SK-N-SH (cell line): ENCODE data around the gene FDX2. TPM values are rescaled to one million over a fixed set of nuclear protein-coding genes. Genes with fewer than 3 reads are reported as not detected.
"Not testable (repeated sequence)": the region's sequence is repeated elsewhere in the genome, so short reads cannot be mapped to it uniquely, and the experiment has no call there.

ENCODE experiments used
- CTCF ChIA-PET: fragments of 300-600, 350-600 bp; formaldehyde crosslinking; extraction: SDS; loops from one replicate; lab custom pipeline; 2021; lab: Yijun Ruan, JAX
- POLR2A ChIA-PET: fragments of 350-600 bp; sonication (Branson Sonifier 250); formaldehyde crosslinking; extraction: SDS; loops from one replicate; lab custom pipeline; 2020; ENCODE audit warnings: antibody characterized with exemption, inconsistent platforms; lab: Yijun Ruan, JAX
- DNase-seq: peaks from one replicate; pipeline ENCODE4 v3.0.0; 2012
- H2AFZ ChIP-seq: fragments of 200-600 bp; sonication (generic); 2 replicates; pipeline ENCODE4 v1.8.1; 2016; ENCODE audit warnings: antibody characterized with exemption, mild to moderate bottlenecking, low read depth
- H3F3A ChIP-seq: fragments of 200-600 bp; sonication (generic); replicated peaks from 2 replicates; pipeline ENCODE3; 2016; ENCODE audit warnings: antibody characterized with exemption, mild to moderate bottlenecking; ENCODE audit not compliant: insufficient read depth
- H3K27ac ChIP-seq, 2 experiments: fragments of 200-500 bp in 1 of 2; fragments of 200-600 bp in 1 of 2; sonication (Bioruptor generic) in 1 of 2; sonication (generic), shearing (Covaris generic) in 1 of 2; 2 replicates each; pipeline versions ENCODE4 v1.5.1 to v1.6.1; 2014 to 2016; ENCODE audit warnings: low read depth in 2 of 2, inconsistent platforms in 1 of 2, low read length in 1 of 2, mild to moderate bottlenecking in 1 of 2, mixed read lengths in 1 of 2
- H3K27me3 ChIP-seq: fragments of 200-600 bp; sonication (generic), shearing (Covaris generic); 2 replicates; pipeline ENCODE4 v1.6.1; 2016; ENCODE audit warnings: mixed run types; ENCODE audit not compliant: insufficient read depth
- H3K36me3 ChIP-seq, 2 experiments: fragments of 200-500 bp in 1 of 2; fragments of 200-600 bp in 1 of 2; sonication (Bioruptor generic) in 1 of 2; sonication (generic) in 1 of 2; replicated peaks in 1 of 2; 2 replicates each; pipeline versions ENCODE3 to v1.5.1; 2014 to 2016; ENCODE audit warnings: low read length in 1 of 2, mild to moderate bottlenecking in 1 of 2; ENCODE audit not compliant: insufficient read depth in 2 of 2, control insufficient read depth in 1 of 2
- H3K4me1 ChIP-seq, 2 experiments: fragments of 200-500 bp in 1 of 2; fragments of 200-600 bp in 1 of 2; sonication (Bioruptor generic) in 1 of 2; sonication (generic), shearing (Covaris generic) in 1 of 2; 2 replicates each; pipeline versions ENCODE4 v1.5.1 to v1.6.1; 2014 to 2016; ENCODE audit warnings: low read depth in 1 of 2, low read length in 1 of 2, mixed run types in 1 of 2; ENCODE audit not compliant: insufficient read depth in 2 of 2, control insufficient read depth in 1 of 2
- H3K4me2 ChIP-seq: fragments of 200-600 bp; sonication (generic), shearing (Covaris generic); 2 replicates; pipeline ENCODE4 v1.6.1; 2017; ENCODE audit warnings: mixed run types
- H3K4me3 ChIP-seq, 2 experiments: fragments of 200-500 bp in 1 of 2; fragments of 200-600 bp in 1 of 2; sonication (Bioruptor generic) in 1 of 2; sonication (generic), shearing (Covaris generic) in 1 of 2; 2 replicates each; pipeline versions ENCODE4 v1.5.1 to v1.8.1; 2014 to 2016; ENCODE audit warnings: low read depth in 2 of 2, inconsistent platforms in 1 of 2, low read length in 1 of 2, mild to moderate bottlenecking in 1 of 2, mixed read lengths in 1 of 2, moderate library complexity in 1 of 2
- H3K79me2 ChIP-seq: fragments of 200-600 bp; sonication (generic); 2 replicates; pipeline ENCODE4 v1.8.1; 2017; ENCODE audit warnings: mild to moderate bottlenecking; ENCODE audit not compliant: insufficient read depth
- H3K9ac ChIP-seq: fragments of 200-600 bp; sonication (generic); 2 replicates; pipeline ENCODE4 v1.6.1; 2017; ENCODE audit warnings: mixed run types
- H3K9me2 ChIP-seq: fragments of 200-600 bp; sonication (generic); 2 replicates; pipeline ENCODE4 v1.6.1; 2017; ENCODE audit warnings: mixed run types
- H3K9me3 ChIP-seq: fragments of 200-600 bp; sonication (generic); 2 replicates; pipeline ENCODE4 v1.6.1; 2017; ENCODE audit warnings: mixed run types, mild to moderate bottlenecking, moderate library complexity
- H4K20me1 ChIP-seq: fragments of 200-600 bp; sonication (generic); 2 replicates; pipeline ENCODE4 v1.6.1; 2017; ENCODE audit warnings: mild to moderate bottlenecking, mixed run types; ENCODE audit not compliant: insufficient read depth
- CHD2 ChIP-seq: fragments of 150-350 bp; IDR thresholded peaks from 2 replicates; pipeline ENCODE4 v1.6.1; 2018; ENCODE audit warnings: low read length; ENCODE audit not compliant: partially characterized antibody
- ELF1 ChIP-seq: IDR thresholded peaks from 2 replicates; pipeline ENCODE4 v1.4.0; 2012
- EZH2phosphoT487 ChIP-seq: fragments of 200-600 bp; sonication (generic); IDR thresholded peaks from 2 replicates; pipeline ENCODE4 v1.6.1; 2017; ENCODE audit warnings: low read depth, mixed run types, mild to moderate bottlenecking, antibody characterized with exemption, moderate library complexity, borderline replicate concordance
- JUND ChIP-seq: IDR thresholded peaks from 2 replicates; pipeline ENCODE4 v1.4.0; 2012
- RAD21 ChIP-seq: IDR thresholded peaks from 2 replicates; pipeline ENCODE4 v1.6.1; 2012; ENCODE audit warnings: mild to moderate bottlenecking, low read length
- RCOR1 ChIP-seq: fragments of 150-350 bp; IDR thresholded peaks from 2 replicates; pipeline ENCODE4 v1.6.1; 2017; ENCODE audit warnings: antibody characterized with exemption, low read length
- RXRA ChIP-seq: IDR thresholded peaks from 2 replicates; pipeline ENCODE4 v1.4.0; 2012; ENCODE audit warnings: low read depth, mild to moderate bottlenecking, borderline replicate concordance
- SIN3A ChIP-seq: IDR thresholded peaks from 2 replicates; pipeline ENCODE4 v1.6.1; 2012; ENCODE audit warnings: low read depth, mild to moderate bottlenecking, low read length, moderate library complexity, borderline replicate concordance
- ZBTB33 ChIP-seq: IDR thresholded peaks from 2 replicates; pipeline ENCODE4 v1.4.0; 2012; ENCODE audit warnings: low read depth, borderline replicate concordance
- WGBS: methylation state at CpG from one replicate; pipeline ENCODE4 v1.1.6; 2017; ENCODE audit warnings: low lambda C conversion rate; 5-methylcytosine and 5-hydroxymethylcytosine counted together
- polyA plus RNA-seq, 3 experiments: library from polyadenylated mRNA; depleted of rRNA; stranded (reverse); fragments of >200 nt; gene quantifications; 2 replicates each; pipeline ENCODE4 v1.2.3, GENCODE V29; 2012
- TF ChIP-seq, protein P1 (sequence below): fragments of 150-350 bp; IDR thresholded peaks from 2 replicates; pipeline ENCODE4 v1.6.1; 2017; ENCODE audit warnings: antibody characterized with exemption, low read length, low read depth, borderline replicate concordance
- TF ChIP-seq, protein P2 (sequence below): IDR thresholded peaks from 2 replicates; pipeline ENCODE4 v1.4.0; 2012; ENCODE audit warnings: low read depth, borderline replicate concordance
- TF ChIP-seq, protein P3 (sequence below): IDR thresholded peaks from 2 replicates; pipeline ENCODE4 v1.6.1; 2012; ENCODE audit warnings: mild to moderate bottlenecking, low read depth, low read length, moderate library complexity

The FDX2 gene
- polyA plus RNA-seq, 1 of the 3 experiments (the other 2 are of a cell fraction): 45.8 TPM

DNA sequence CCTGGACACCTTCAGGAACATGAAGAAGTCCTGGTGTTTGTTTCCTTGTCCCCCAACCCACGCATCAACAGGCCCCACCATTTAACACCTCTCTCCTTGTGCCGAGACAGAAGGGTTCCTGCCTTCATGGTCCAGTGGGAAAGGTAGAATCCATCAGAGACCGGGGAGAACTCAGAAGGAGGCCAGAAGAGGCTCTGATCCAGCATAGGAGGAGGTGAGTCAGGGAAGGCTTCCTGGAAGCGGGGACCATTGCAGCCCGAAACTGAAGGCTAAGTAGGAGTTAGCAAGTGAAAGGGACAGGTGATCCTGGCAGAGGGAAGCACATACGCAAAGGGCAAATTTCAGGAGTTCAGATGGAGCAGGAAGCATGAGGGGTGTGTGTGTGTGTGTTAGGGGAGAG, 23.1 kb upstream of the FDX2 start:
- H3K79me2 ChIP-seq: peaks cover 4% of the 10 kb centered on the region; the same call in 1 of the 2 replicates
- no peak overlapping the region for H3K4me3 ChIP-seq
- no peaks in the 10 kb centered on the region for H4K20me1 ChIP-seq
- H3F3A ChIP-seq: no peaks in the 10 kb centered on the region
- no peaks in the 10 kb centered on the region for H3K36me3 ChIP-seq
- DNase-seq: no peak
- TF ChIP-seq RAD21: no peak
- TF ChIP-seq, protein P1, sequence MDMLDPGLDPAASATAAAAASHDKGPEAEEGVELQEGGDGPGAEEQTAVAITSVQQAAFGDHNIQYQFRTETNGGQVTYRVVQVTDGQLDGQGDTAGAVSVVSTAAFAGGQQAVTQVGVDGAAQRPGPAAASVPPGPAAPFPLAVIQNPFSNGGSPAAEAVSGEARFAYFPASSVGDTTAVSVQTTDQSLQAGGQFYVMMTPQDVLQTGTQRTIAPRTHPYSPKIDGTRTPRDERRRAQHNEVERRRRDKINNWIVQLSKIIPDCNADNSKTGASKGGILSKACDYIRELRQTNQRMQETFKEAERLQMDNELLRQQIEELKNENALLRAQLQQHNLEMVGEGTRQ: no peak
- TF ChIP-seq, protein P2, sequence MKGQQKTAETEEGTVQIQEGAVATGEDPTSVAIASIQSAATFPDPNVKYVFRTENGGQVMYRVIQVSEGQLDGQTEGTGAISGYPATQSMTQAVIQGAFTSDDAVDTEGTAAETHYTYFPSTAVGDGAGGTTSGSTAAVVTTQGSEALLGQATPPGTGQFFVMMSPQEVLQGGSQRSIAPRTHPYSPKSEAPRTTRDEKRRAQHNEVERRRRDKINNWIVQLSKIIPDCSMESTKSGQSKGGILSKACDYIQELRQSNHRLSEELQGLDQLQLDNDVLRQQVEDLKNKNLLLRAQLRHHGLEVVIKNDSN: no peak
- TF ChIP-seq, all 33 proteins: peak for 0
- ChIA-PET POLR2A (no interaction called here), CTCF (no interaction called here)
- Histone ChIP-seq H3K27ac (no peak overlapping the region), H3K4me1 (peaks cover 0 to 11% of the 10 kb centered on the region in 2 experiments; a peak in 1 of 4 replicates), H2AFZ (no peak overlapping the region), H3K27me3 (no peaks in the 10 kb centered on the region), H3K9me3 (no peaks in the 10 kb centered on the region), H3K4me2 (no peak overlapping the region), H3K9ac (no peak overlapping the region), H3K9me2 (no peaks in the 10 kb centered on the region)
- 89% methylated on average over 5 of the region's 6 CpGs for WGBS

- Histone ChIP-seq H4K20me1 (peaks cover 11% of the 10 kb centered on the region), H3K4me1 (peaks cover 0 to 22% of the 10 kb centered on the region in 2 experiments; a peak in 1 of 4 replicates), H3K79me2 (peaks cover 22% of the 10 kb centered on the region)
- H3K4me2 ChIP-seq, H3K4me3 ChIP-seq, H3F3A ChIP-seq, H3K9me3 ChIP-seq, DNase-seq, H2AFZ ChIP-seq, POLR2A ChIA-PET, H3K27me3 ChIP-seq, H3K36me3 ChIP-seq, H3K9ac ChIP-seq, H3K27ac ChIP-seq, H3K9me2 ChIP-seq: not testable (repeated sequence)
- CTCF ChIA-PET: interaction anchor here (0.9 to 1.3 kb wide), 3 partner anchors 54 to 77 kb away, joined by 3 to 5 read pairs (median 4); no protein-coding TSS in a partner anchor
- WGBS: 95% methylated on average over 9 of the region's 9 CpGs
These were observed 20.9 kb upstream of the FDX2 start for GRCh38 chr19:10336725-10337124.

DNA sequence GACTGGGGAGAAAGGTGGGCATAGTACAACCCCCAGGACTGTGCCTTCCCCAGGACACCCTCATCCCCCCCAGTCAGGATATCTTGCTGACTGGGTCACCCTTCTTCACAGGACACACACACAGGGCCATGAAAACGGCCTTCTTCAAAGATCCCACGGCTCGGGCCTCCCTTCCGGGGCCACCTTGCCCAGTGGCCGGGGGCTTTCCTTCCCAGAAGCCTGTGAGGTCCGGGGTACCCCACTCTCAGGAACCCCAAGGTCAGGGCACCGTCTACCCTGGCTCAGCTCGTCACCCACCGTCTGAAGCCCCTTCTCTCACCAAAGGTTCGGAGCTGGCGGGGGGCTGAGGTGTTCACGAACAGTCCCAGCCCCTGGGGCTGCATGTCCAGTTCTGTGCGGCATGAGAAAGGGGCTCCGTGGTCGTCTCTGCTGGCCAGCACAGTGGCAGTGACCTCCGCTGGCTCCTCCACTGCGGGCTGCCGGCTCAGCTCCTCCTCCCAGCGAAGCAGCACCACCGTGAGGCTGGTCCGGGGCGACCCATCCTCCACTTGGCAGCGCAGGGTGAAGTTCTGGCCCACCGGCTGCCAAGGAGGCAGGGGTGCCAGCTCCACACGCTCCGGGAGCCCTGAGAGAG, 19.7 kb upstream of the FDX2 start:
- WGBS: no CpG with 5 or more reads among the region's 26 CpGs
- POLR2A ChIA-PET: interaction anchor here (1.3 to 1.9 kb wide), 2 partner anchors 45 to 196 kb away, joined by 3 to 15 read pairs; partner anchors contain the start of gene TYK2
- CTCF ChIA-PET: interaction anchor here (0.9 to 3.3 kb wide), 4 partner anchors 53 to 76 kb away, joined by 3 to 18 read pairs (median 6); no protein-coding TSS in a partner anchor
- peaks cover 34% of the 10 kb centered on the region for H3K79me2 ChIP-seq
- peak overlapping the region; percentile 70; the same call in 1 of the 2 replicates for H2AFZ ChIP-seq
- H3K27ac ChIP-seq: peak overlapping the region in 1 of 2 experiments; percentile 50; a peak in 1 of 4 replicates
- DNase-seq: no peak
- peaks cover 0 to 22% of the 10 kb centered on the region in 2 experiments; a peak in 1 of 4 replicates for H3K4me1 ChIP-seq
- H3K9me2 ChIP-seq: no peaks in the 10 kb centered on the region
- H3K4me2 ChIP-seq: peak overlapping the region; percentile 97
- H3K36me3 ChIP-seq: peaks cover under 1% of the 10 kb centered on the region in 2 experiments
- H3K9me3 ChIP-seq: no peaks in the 10 kb centered on the region
- TF ChIP-seq RXRA (no peak), CHD2 (no peak), SIN3A (no peak), RCOR1 (no peak), JUND (no peak), ELF1 (no peak), ZBTB33 (no peak), EZH2phosphoT487 (no peak)
- TF ChIP-seq, protein P3, sequence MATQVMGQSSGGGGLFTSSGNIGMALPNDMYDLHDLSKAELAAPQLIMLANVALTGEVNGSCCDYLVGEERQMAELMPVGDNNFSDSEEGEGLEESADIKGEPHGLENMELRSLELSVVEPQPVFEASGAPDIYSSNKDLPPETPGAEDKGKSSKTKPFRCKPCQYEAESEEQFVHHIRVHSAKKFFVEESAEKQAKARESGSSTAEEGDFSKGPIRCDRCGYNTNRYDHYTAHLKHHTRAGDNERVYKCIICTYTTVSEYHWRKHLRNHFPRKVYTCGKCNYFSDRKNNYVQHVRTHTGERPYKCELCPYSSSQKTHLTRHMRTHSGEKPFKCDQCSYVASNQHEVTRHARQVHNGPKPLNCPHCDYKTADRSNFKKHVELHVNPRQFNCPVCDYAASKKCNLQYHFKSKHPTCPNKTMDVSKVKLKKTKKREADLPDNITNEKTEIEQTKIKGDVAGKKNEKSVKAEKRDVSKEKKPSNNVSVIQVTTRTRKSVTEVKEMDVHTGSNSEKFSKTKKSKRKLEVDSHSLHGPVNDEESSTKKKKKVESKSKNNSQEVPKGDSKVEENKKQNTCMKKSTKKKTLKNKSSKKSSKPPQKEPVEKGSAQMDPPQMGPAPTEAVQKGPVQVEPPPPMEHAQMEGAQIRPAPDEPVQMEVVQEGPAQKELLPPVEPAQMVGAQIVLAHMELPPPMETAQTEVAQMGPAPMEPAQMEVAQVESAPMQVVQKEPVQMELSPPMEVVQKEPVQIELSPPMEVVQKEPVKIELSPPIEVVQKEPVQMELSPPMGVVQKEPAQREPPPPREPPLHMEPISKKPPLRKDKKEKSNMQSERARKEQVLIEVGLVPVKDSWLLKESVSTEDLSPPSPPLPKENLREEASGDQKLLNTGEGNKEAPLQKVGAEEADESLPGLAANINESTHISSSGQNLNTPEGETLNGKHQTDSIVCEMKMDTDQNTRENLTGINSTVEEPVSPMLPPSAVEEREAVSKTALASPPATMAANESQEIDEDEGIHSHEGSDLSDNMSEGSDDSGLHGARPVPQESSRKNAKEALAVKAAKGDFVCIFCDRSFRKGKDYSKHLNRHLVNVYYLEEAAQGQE: no peak
- peak overlapping the region; percentile 81 to 95 for H3K4me3 ChIP-seq
- no peak overlapping the region for H3K9ac ChIP-seq
- peaks cover 18% of the 10 kb centered on the region for H4K20me1 ChIP-seq
- H3K27me3 ChIP-seq: no peaks in the 10 kb centered on the region
- H3F3A ChIP-seq: no peaks in the 10 kb centered on the region
